GM12875 (cell line): ENCODE data around the gene AGRN.

Source experiments
- H3K4me3 ChIP-seq: one replicate; pipeline ENCODE4 v1.5.1; 2011; ENCODE audit warnings: low read depth, low read length, control low read depth
- TF ChIP-seq, protein P1 (sequence below): IDR thresholded peaks from 2 replicates; pipeline ENCODE4 v1.5.1; 2011; ENCODE audit warnings: low read depth, mild to moderate bottlenecking, control low read depth, inconsistent platforms, low read length, moderate library complexity, borderline replicate concordance; ENCODE audit not compliant: insufficient read depth

The AGRN gene

DNA sequence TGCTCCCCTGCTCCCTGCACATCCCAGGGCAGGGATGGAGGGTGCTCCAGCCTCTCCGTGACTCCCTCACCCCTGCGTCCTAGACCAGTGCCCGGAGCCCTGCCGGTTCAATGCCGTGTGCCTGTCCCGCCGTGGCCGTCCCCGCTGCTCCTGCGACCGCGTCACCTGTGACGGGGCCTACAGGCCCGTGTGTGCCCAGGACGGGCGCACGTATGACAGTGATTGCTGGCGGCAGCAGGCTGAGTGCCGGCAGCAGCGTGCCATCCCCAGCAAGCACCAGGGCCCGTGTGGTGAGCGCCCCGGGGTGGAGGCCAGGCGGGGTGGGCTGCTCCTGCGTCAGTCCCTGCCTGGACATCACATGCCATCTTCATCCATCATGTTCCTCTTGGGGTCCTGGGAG is 22.0 kb downstream of the AGRN start:
- H3K4me3 ChIP-seq: no peak overlapping the region
- TF ChIP-seq, protein P1, sequence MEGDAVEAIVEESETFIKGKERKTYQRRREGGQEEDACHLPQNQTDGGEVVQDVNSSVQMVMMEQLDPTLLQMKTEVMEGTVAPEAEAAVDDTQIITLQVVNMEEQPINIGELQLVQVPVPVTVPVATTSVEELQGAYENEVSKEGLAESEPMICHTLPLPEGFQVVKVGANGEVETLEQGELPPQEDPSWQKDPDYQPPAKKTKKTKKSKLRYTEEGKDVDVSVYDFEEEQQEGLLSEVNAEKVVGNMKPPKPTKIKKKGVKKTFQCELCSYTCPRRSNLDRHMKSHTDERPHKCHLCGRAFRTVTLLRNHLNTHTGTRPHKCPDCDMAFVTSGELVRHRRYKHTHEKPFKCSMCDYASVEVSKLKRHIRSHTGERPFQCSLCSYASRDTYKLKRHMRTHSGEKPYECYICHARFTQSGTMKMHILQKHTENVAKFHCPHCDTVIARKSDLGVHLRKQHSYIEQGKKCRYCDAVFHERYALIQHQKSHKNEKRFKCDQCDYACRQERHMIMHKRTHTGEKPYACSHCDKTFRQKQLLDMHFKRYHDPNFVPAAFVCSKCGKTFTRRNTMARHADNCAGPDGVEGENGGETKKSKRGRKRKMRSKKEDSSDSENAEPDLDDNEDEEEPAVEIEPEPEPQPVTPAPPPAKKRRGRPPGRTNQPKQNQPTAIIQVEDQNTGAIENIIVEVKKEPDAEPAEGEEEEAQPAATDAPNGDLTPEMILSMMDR: no peak

DNA sequence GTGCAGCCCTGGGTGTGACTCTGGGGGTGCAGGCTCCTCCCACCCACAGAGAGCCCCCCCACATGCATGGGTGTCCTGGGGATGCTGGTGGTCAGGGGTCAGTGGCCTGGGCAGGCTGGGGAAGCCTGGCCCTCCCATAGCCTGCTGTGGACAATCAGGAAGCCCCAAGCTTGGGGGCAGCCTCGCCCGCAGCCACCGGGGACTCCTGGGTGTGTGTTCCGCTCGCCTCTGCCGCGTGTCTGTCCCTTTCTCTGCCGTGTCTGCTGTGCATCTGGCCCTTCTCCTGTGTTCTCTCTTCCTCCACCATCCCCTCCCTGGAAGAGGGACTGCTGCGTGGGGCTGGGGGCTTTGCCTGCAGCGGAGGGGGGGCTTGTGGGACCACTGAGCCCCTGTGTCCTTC is 22.9 kb downstream of the AGRN start:
- TF ChIP-seq, protein P1: no peak
- H3K4me3 ChIP-seq: no peak overlapping the region

DNA sequence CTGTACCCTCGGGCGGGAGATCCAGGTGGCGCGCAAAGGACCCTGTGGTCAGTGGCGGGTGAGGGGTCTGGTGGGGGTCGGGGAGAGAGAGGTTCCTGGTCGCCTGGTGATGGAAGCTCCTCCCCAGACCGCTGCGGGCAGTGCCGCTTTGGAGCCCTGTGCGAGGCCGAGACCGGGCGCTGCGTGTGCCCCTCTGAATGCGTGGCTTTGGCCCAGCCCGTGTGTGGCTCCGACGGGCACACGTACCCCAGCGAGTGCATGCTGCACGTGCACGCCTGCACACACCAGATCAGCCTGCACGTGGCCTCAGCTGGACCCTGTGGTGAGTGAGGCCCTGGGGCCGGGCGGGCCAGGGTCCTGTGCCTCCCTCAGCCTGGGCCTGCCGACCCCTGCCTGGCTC is 23.5 kb downstream of the AGRN start:
- TF ChIP-seq, protein P1: no peak

DNA sequence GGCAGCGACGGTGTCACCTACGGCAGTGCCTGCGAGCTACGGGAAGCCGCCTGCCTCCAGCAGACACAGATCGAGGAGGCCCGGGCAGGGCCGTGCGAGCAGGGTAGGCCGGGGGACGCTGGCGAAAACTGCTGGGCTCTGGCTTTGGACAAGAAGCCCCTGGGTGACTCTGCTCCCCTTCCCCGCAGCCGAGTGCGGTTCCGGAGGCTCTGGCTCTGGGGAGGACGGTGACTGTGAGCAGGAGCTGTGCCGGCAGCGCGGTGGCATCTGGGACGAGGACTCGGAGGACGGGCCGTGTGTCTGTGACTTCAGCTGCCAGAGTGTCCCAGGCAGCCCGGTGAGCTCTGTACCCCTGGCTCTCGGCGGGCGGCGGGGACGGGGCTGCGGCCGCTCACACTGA is 24.0 kb downstream of the AGRN start:
- H3K4me3 ChIP-seq: no peak overlapping the region
- TF ChIP-seq, protein P1: no peak

More for the DNA sequence above, 23.5 kb downstream of the AGRN start:
- no peak overlapping the region for H3K4me3 ChIP-seq

GRCh38 chr1:1044455-1045078 is 24.6 kb downstream of the AGRN start:
- TF ChIP-seq, protein P1: no peak
- no peak overlapping the region for H3K4me3 ChIP-seq

DNA sequence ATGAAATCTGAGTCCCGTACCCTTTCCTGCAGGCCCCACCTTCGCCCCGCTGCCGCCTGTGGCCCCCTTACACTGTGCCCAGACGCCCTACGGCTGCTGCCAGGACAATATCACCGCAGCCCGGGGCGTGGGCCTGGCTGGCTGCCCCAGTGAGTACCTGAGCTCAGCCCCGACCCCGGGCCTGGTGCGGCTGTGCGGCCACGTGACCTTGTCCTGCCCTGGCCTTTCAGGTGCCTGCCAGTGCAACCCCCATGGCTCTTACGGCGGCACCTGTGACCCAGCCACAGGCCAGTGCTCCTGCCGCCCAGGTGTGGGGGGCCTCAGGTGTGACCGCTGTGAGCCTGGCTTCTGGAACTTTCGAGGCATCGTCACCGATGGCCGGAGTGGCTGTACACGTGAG is 25.2 kb downstream of the AGRN start:
- TF ChIP-seq, protein P1: no peak

GRCh38 chr1:1046243-1046642 is 26.3 kb downstream of the AGRN start:
- no peak overlapping the region for H3K4me3 ChIP-seq
- TF ChIP-seq, protein P1: no peak

More for the DNA sequence above, 25.2 kb downstream of the AGRN start:
- H3K4me3 ChIP-seq: no peak overlapping the region
